ENCODE measurements around the gene CCP110. TPM values are rescaled to one million over a fixed set of nuclear protein-coding genes. Genes with fewer than 3 reads are reported as not detected.

Gene CCP110
- total RNA-seq, 4 donors from 2014 or later, result 8.4 to 21.0 (median 13.5) TPM

DNA sequence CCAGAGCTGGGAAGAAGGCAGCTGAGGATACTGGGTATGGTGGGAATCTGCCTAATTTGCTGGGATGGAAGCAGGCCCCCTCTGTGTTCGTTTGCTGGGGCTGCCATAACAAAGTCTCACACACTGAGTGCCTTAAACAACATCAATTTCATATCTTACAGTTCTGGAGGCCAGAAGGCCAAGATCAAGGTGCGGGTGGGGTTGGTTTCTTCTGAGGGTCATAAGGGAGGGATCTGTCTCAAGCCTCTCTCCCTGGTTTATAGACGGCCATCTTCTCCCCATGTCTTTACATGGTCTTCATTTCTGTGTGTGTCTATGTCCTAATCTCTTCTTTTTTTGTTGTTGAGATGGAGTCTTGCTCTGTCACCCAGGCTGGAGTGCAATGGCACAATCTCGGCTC, 37.7 kb upstream of the CCP110 start:
- peaks cover 12% of the 10 kb centered on the region for H3K4me1 ChIP-seq
- TF ChIP-seq, protein P1, sequence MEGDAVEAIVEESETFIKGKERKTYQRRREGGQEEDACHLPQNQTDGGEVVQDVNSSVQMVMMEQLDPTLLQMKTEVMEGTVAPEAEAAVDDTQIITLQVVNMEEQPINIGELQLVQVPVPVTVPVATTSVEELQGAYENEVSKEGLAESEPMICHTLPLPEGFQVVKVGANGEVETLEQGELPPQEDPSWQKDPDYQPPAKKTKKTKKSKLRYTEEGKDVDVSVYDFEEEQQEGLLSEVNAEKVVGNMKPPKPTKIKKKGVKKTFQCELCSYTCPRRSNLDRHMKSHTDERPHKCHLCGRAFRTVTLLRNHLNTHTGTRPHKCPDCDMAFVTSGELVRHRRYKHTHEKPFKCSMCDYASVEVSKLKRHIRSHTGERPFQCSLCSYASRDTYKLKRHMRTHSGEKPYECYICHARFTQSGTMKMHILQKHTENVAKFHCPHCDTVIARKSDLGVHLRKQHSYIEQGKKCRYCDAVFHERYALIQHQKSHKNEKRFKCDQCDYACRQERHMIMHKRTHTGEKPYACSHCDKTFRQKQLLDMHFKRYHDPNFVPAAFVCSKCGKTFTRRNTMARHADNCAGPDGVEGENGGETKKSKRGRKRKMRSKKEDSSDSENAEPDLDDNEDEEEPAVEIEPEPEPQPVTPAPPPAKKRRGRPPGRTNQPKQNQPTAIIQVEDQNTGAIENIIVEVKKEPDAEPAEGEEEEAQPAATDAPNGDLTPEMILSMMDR (IDR thresholded peaks at IDR 0.05), result no peak
- TF ChIP-seq POLR2AphosphoS5 (IDR thresholded peaks at IDR 0.05) (no peak), EP300 (IDR thresholded peaks at IDR 0.05) (no peak), POLR2A (IDR thresholded peaks at IDR 0.05) (no peak)
- H3K4me3 ChIP-seq, result no peak overlapping the region
- no peak for DNase-seq (ENCODE audit: low spot score in 2 of 2)
- H3K9me3 ChIP-seq, result no peaks in the 10 kb centered on the region
- no peaks in the 10 kb centered on the region for H3K36me3 ChIP-seq
- H3K27me3 ChIP-seq, result peaks cover 5% of the 10 kb centered on the region
- no peak overlapping the region for H3K27ac ChIP-seq
- WGBS, result 86% methylated on average over 4 of the region's 4 CpGs

DNA sequence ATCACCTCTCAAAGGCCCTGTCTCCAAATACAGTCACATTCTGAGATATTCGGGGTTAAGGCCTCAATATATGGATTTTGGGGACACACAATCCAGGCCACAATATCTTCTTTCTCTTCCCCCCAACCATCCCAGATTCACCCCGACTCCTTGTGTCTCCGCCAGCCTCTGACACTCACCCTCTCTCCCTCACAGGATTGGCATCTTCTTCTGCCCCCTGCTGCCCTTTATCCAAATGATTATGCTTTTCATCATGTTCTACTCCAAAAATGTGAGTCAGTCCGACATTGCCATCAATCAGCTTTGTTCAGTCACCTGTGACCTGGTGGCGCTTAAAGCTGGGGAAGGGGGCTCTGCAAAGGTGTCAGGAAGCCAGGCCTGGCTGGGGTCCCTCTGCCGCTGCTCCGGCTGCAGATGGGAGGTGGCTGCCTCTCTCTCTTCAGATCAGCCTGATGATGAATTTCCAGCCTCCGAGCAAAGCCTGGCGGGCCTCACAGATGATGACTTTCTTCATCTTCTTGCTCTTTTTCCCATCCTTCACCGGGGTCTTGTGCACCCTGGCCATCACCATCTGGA, 36.9 kb upstream of the CCP110 start:
- Histone ChIP-seq H3K36me3 (no peaks in the 10 kb centered on the region), H3K4me3 (no peak overlapping the region), H3K9me3 (no peaks in the 10 kb centered on the region), H3K27me3 (peaks cover 5% of the 10 kb centered on the region), H3K27ac (no peak overlapping the region), H3K4me1 (peaks cover 12% of the 10 kb centered on the region)
- 87% methylated on average over 10 of the region's 10 CpGs for WGBS
- no peak for DNase-seq (ENCODE audit: low spot score in 2 of 2)
- TF ChIP-seq POLR2AphosphoS5 (IDR thresholded peaks at IDR 0.05), result no peak
- TF ChIP-seq, protein P1 (IDR thresholded peaks at IDR 0.05), result no peak
- no peak for TF ChIP-seq POLR2A (IDR thresholded peaks at IDR 0.05)
- TF ChIP-seq EP300 (IDR thresholded peaks at IDR 0.05), result no peak

DNA sequence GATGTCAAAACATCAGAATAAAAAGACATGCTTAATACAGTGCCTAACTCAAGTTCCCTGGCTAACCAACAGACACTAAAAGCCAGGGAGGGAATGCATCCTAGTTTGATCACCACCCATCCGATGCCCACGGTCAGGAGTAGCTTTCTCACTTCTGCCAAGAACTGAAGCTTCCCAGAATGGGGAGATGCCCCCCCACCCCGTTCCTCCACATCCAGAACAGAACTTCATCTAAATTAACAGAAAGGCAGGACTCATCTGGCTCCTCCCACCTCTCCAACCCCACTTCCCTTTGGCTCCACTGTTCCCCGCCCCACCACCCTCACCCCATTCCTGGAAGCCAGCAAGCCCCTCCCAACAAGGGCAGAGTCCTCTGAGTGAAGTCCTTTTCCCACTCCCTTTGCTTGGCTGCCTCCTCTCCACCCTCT, 35.5 kb upstream of the CCP110 start:
- no peak for DNase-seq (ENCODE audit: low spot score in 2 of 2)
- Histone ChIP-seq H3K27me3 (no peaks in the 10 kb centered on the region), H3K9me3 (no peaks in the 10 kb centered on the region), H3K4me3 (no peak overlapping the region), H3K27ac (no peak overlapping the region), H3K36me3 (no peaks in the 10 kb centered on the region), H3K4me1 (peaks cover 12% of the 10 kb centered on the region)
- TF ChIP-seq, protein P1 (IDR thresholded peaks at IDR 0.05), result no peak
- TF ChIP-seq POLR2A (IDR thresholded peaks at IDR 0.05) (no peak), EP300 (IDR thresholded peaks at IDR 0.05) (no peak), POLR2AphosphoS5 (IDR thresholded peaks at IDR 0.05) (no peak)
- WGBS, result 30% methylated on average over 4 of the region's 4 CpGs

DNA sequence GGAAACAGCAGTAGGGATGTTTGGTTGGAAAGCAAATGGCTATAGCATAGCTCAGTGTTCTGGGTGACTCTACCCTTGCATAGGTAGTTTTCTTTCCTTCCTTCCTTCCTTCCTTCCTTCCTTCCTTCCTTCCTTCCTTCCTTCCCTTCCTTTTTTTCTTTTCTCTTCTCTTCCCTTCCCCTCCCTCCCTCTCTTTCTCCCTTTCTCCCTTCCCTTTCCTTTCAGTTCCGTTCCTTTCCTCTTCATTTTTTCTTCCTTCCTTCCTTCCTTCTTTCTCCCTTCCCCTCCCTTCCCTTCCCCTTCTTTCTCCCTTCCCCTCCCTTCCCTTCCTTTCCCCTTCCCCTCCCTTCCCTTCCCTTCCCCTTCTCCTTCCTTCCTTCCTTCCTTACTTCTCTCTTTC, 33.1 kb upstream of the CCP110 start:
- no peak for TF ChIP-seq EP300 (IDR thresholded peaks at IDR 0.05)
- TF ChIP-seq, protein P1 (IDR thresholded peaks at IDR 0.05), result no peak
- TF ChIP-seq POLR2A (IDR thresholded peaks at IDR 0.05), result no peak
- TF ChIP-seq POLR2AphosphoS5 (IDR thresholded peaks at IDR 0.05), result no peak
- Histone ChIP-seq H3K4me3 (no peak overlapping the region), H3K4me1 (peaks cover 12% of the 10 kb centered on the region), H3K36me3 (no peaks in the 10 kb centered on the region), H3K27ac (no peak overlapping the region), H3K9me3 (no peaks in the 10 kb centered on the region), H3K27me3 (no peaks in the 10 kb centered on the region)
- DNase-seq (ENCODE audit: low spot score in 2 of 2), result no peak
- 89% methylated on average over 1 of the region's 1 CpG for WGBS

DNA sequence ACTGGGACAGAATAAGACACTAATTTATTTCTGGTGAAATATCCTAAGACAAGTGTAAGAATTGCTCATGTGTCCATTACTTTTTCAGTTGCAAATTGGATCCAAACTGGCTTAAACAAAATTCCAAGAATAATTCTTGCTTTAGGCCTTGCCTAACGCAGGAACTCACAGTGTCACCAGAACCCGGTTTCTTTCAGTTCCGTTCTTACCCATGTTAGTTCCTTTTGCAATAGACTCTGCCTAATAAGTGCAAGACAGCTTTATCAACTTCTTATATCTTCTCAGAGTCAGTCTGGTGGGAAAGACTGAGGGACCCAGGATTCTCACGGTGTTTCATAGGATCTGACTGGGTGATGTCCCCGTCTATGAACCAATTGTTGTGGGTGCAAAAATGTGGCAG, 26.6 kb upstream of the CCP110 start:
- no peak for DNase-seq (ENCODE audit: low spot score in 2 of 2)
- 74% methylated on average over 5 of the region's 5 CpGs for WGBS
- H3K36me3 ChIP-seq, result peaks cover 30% of the 10 kb centered on the region
- H3K9me3 ChIP-seq, result no peaks in the 10 kb centered on the region
- H3K4me1 ChIP-seq, result no peaks in the 10 kb centered on the region
- no peak overlapping the region for H3K4me3 ChIP-seq
- no peak overlapping the region for H3K27ac ChIP-seq
- TF ChIP-seq POLR2A (IDR thresholded peaks at IDR 0.05) (no peak), EP300 (IDR thresholded peaks at IDR 0.05) (no peak), POLR2AphosphoS5 (IDR thresholded peaks at IDR 0.05) (no peak)
- TF ChIP-seq, protein P1 (IDR thresholded peaks at IDR 0.05), result no peak
- H3K27me3 ChIP-seq, result no peaks in the 10 kb centered on the region

Measured in suprapubic skin (tissue), 4 donors.